Measurements from ENCODE around the gene GFI1. TPM values are rescaled to one million over a fixed set of nuclear protein-coding genes. Genes with fewer than 3 reads are reported as not detected.

GFI1 gene
- total RNA-seq, 2 donors from 2014 or later, result 0.20 to 0.24 TPM

DNA sequence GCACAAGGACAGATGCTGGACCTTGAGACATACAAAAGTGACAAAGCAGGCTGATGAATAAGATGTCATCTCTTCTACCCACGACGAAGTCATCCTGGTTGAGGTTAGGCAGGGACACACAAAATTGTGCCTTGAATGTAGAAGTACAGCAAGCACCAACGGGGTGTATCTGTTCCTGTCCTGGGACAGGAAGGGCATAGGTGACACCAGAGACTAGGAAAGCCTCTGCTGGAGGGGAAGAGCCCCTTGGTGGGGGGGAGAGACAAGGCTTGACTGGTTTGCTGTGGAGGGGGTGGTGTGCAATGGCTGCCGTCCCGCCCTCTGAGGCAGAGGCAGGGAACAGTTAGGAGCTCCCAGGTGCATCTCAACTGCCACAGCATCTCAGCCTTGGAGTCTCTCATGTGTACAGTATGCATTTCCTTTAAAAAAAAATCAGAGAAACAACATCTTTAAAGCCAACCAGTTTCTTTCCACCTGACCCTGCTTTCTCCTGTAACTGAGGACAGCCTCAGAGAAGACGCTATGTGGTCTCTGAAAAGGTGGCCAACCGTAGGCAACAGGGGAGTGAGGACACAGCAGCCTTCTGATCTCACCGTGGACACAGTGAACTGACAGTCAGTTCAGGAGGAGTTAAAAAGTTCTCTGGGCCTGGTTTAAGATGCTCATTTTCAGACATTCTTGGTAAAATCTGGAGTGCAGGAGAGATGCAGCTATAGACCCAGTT, 17.7 kb upstream of the GFI1 start:
- Histone ChIP-seq H3K9me3 (ENCODE audit: control insufficient read depth, low read length) (no peaks in the 10 kb centered on the region), H3K4me3 (ENCODE audit: low read length) (no peak overlapping the region), H3K4me1 (ENCODE audit: control insufficient read depth, insufficient read depth, low read length) (no peaks in the 10 kb centered on the region), H3K36me3 (ENCODE audit: control insufficient read depth, insufficient read depth, low read length) (no peaks in the 10 kb centered on the region), H3K27ac (ENCODE audit: low read depth, low read length) (no peak overlapping the region), H3K27me3 (ENCODE audit: control insufficient read depth, insufficient read depth, low read length, poor library complexity, severe bottlenecking) (no peaks in the 10 kb centered on the region), H3K9ac (ENCODE audit: extremely low read depth, low read length, poor library complexity, severe bottlenecking) (no peak overlapping the region)
- Mint-ChIP-seq H3K27ac (no peak overlapping the region), H3K27me3 (ENCODE audit: insufficient read depth) (no peaks in the 10 kb centered on the region), H3K4me3 (no peak overlapping the region), H3K36me3 (ENCODE audit: low read depth) (no peaks in the 10 kb centered on the region), H3K9me3 (no peaks in the 10 kb centered on the region), H3K4me1 (no peaks in the 10 kb centered on the region)
- TF ChIP-seq, protein P1, sequence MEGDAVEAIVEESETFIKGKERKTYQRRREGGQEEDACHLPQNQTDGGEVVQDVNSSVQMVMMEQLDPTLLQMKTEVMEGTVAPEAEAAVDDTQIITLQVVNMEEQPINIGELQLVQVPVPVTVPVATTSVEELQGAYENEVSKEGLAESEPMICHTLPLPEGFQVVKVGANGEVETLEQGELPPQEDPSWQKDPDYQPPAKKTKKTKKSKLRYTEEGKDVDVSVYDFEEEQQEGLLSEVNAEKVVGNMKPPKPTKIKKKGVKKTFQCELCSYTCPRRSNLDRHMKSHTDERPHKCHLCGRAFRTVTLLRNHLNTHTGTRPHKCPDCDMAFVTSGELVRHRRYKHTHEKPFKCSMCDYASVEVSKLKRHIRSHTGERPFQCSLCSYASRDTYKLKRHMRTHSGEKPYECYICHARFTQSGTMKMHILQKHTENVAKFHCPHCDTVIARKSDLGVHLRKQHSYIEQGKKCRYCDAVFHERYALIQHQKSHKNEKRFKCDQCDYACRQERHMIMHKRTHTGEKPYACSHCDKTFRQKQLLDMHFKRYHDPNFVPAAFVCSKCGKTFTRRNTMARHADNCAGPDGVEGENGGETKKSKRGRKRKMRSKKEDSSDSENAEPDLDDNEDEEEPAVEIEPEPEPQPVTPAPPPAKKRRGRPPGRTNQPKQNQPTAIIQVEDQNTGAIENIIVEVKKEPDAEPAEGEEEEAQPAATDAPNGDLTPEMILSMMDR (conservative IDR thresholded peaks at IDR 0.05), result no peak
- 92 to 93% methylated on average over 6 to 8 of the region's 8 CpGs for WGBS, 2 experiments (ENCODE audit: insufficient coverage in 1 of 2, insufficient read length in 1 of 2)
- DNase-seq, result no peak

DNA sequence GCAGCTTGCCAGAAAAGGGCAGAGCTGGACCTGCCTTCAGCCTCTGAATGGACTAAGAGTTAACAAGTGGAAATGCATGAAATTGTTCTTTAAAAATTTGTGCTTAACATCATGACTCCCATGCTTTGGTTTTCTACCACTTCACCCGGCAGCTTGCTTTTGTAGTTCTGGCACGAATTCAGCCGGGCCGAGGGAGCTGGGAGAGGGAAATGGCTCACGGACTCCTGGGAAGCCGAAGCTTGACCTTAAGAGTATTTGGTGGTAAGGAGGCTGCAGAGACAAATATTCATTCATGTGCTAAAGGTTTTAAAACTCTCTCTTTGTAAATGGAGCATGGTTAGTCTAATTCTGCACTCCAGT, 17.2 kb upstream of the GFI1 start:
- Histone ChIP-seq H3K4me3 (ENCODE audit: low read length) (no peak overlapping the region), H3K9me3 (ENCODE audit: control insufficient read depth, low read length) (no peaks in the 10 kb centered on the region), H3K4me1 (ENCODE audit: control insufficient read depth, insufficient read depth, low read length) (no peaks in the 10 kb centered on the region), H3K27ac (ENCODE audit: low read depth, low read length) (no peak overlapping the region), H3K27me3 (ENCODE audit: control insufficient read depth, insufficient read depth, low read length, poor library complexity, severe bottlenecking) (no peaks in the 10 kb centered on the region), H3K9ac (ENCODE audit: extremely low read depth, low read length, poor library complexity, severe bottlenecking) (no peak overlapping the region), H3K36me3 (ENCODE audit: control insufficient read depth, insufficient read depth, low read length) (no peaks in the 10 kb centered on the region)
- TF ChIP-seq, protein P1 (conservative IDR thresholded peaks at IDR 0.05), result no peak
- 89 to 92% methylated on average over 4 to 6 of the region's 6 CpGs for WGBS, 2 experiments (ENCODE audit: insufficient coverage in 1 of 2, insufficient read length in 1 of 2)
- Mint-ChIP-seq H3K4me1 (no peaks in the 10 kb centered on the region), H3K4me3 (no peak overlapping the region), H3K27ac (no peak overlapping the region), H3K27me3 (ENCODE audit: insufficient read depth) (no peaks in the 10 kb centered on the region), H3K36me3 (ENCODE audit: low read depth) (no peaks in the 10 kb centered on the region), H3K9me3 (no peaks in the 10 kb centered on the region)
- DNase-seq, result no peak

DNA sequence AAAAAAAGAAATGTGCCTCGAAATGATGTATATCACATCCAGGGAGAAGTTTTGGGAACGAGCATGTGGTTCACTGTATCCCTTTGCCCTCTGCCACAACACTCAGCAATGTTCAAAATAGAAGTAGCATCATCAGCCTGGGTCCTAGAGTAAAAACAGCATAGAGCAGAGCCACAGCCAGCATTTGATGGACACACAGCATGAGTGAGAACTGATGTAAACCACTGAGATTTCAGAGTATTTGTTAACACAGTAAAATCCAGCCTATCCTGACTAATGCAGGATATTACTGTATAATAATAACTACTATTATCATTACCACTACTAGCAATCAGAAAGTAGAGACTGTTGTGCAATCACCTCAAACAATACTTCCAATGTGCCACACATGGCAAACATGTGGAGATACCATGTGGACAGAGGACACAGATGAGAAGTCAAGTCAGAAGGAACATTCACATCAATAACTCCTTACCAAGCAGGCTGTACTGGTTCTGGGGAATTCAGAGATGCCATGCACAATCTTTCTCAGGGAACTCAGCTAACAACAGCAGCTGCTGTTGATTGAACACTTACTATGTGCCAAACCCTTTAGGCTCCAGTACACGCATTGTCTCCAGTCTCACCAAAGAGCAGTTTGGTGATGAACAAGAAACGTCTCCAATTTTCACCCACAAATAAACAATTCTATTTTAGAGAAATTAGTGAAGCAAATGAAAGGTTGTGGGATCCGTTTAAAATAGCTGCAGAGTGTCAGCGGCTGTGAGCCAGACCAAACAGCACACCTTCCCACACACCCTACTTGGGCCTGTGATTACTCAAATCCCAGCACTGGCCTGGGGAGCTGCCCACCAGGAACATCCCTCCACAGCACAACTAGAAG, 16.6 kb upstream of the GFI1 start:
- no peaks in the 10 kb centered on the region for H3K4me1 ChIP-seq (ENCODE audit: control insufficient read depth, insufficient read depth, low read length)
- no peaks in the 10 kb centered on the region for H3K36me3 ChIP-seq (ENCODE audit: control insufficient read depth, insufficient read depth, low read length)
- no peak overlapping the region for H3K27ac ChIP-seq (ENCODE audit: low read depth, low read length)
- no peak overlapping the region for H3K4me3 ChIP-seq (ENCODE audit: low read length)
- no peaks in the 10 kb centered on the region for H3K27me3 ChIP-seq (ENCODE audit: control insufficient read depth, insufficient read depth, low read length, poor library complexity, severe bottlenecking)
- TF ChIP-seq, protein P1 (conservative IDR thresholded peaks at IDR 0.05), result no peak
- no peak for DNase-seq
- H3K9me3 Mint-ChIP-seq, result no peaks in the 10 kb centered on the region
- no peak overlapping the region for H3K9ac ChIP-seq (ENCODE audit: extremely low read depth, low read length, poor library complexity, severe bottlenecking)
- H3K4me1 Mint-ChIP-seq, result no peaks in the 10 kb centered on the region
- H3K9me3 ChIP-seq (ENCODE audit: control insufficient read depth, low read length), result no peaks in the 10 kb centered on the region
- H3K27me3 Mint-ChIP-seq (ENCODE audit: insufficient read depth), result peaks cover 3% of the 10 kb centered on the region
- 87% methylated on average over 6 of the region's 6 CpGs; no CpG with 5 or more reads in 1 of the 2 experiments for WGBS, 2 experiments (ENCODE audit: insufficient coverage in 1 of 2, insufficient read length in 1 of 2)
- no peaks in the 10 kb centered on the region for H3K36me3 Mint-ChIP-seq (ENCODE audit: low read depth)
- H3K27ac Mint-ChIP-seq, result no peak overlapping the region
- no peak overlapping the region for H3K4me3 Mint-ChIP-seq
